ENCODE data around the gene ARHGAP44. TPM values are rescaled to one million over a fixed set of nuclear protein-coding genes. Genes with fewer than 3 reads are reported as not detected.

Gene ARHGAP44
- total and polyA plus RNA-seq, 9 of the 15 experiments (the other 6 are each of a cell fraction or from before 2014, with no cell fraction given): 0.01 to 0.68 (median 0.07) TPM; not detected in 1

DNA sequence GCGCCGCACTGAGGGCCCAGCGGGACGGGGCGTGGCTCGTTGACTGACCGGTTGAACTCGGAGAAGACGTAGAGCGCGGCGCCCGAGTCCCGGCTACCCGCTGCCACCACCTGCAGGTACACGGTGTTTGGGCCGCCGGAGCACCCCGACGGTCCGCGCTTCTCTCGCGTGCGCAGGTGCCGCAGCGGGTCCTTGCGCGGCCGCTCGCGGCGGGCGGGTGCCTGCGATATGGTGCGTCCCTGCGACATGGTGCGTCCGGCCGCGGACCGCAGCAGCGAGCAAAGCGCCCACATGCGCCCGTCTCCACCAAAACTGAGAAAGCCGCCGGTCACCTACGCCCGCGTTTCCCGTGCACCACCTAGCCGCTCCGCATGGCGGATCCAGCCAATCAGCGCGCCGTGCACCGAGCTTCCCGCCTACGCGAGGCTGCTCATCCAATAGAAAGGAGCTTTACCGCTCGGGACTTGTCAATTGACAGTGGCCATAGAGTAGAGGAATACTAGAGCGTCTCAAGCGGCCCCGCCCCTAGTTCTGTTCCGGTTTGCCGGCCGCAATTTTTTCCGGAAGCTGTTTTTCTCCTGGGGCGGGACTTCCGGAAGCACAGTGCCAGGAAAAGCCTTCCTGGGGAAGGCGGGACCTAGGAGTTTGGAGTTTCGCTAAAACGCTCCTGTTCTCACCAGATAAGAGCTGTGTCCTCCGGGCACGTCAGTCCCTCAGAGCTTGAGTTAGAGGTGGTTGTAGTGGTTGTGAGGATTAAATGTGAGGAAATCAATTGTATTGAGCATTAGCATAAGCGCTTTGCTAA, 228.6 kb downstream of the ARHGAP44 start, which contains the start of gene ELAC2 (continued):
- peak in 1 of 2 experiments; percentile 62; a peak in 1 of 4 replicates for TF ChIP-seq ZNF639 (CRISPR knock-in tag; conservative IDR thresholded peaks at IDR 0.05 in 1 of 2, IDR thresholded peaks at IDR 0.05 in 1 of 2)
- no peak; the same call in 1 of the 2 replicates for TF ChIP-seq SIN3B (IDR thresholded peaks at IDR 0.05; ENCODE audit: low read depth)
- TF ChIP-seq, protein P1, sequence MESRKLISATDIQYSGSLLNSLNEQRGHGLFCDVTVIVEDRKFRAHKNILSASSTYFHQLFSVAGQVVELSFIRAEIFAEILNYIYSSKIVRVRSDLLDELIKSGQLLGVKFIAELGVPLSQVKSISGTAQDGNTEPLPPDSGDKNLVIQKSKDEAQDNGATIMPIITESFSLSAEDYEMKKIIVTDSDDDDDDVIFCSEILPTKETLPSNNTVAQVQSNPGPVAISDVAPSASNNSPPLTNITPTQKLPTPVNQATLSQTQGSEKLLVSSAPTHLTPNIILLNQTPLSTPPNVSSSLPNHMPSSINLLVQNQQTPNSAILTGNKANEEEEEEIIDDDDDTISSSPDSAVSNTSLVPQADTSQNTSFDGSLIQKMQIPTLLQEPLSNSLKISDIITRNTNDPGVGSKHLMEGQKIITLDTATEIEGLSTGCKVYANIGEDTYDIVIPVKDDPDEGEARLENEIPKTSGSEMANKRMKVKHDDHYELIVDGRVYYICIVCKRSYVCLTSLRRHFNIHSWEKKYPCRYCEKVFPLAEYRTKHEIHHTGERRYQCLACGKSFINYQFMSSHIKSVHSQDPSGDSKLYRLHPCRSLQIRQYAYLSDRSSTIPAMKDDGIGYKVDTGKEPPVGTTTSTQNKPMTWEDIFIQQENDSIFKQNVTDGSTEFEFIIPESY (CRISPR knock-in tag; IDR thresholded peaks at IDR 0.05): no peak
- peak; percentile 89 for TF ChIP-seq ARID1B (IDR thresholded peaks at IDR 0.05)
- TF ChIP-seq PTTG1 (tag; IDR thresholded peaks at IDR 0.05; ENCODE audit: low read depth): no peak
- peak; percentile 62 for TF ChIP-seq HCFC1 (IDR thresholded peaks at IDR 0.05; ENCODE audit: low read depth, low read length)
- no peak for TF ChIP-seq POU5F1 (IDR thresholded peaks at IDR 0.05; ENCODE audit: borderline replicate concordance, low read depth, low read length, partially characterized antibody)
- peak in 1 of 2 experiments; percentile 83; a peak in 2 of 4 replicates for TF ChIP-seq HDAC1 (IDR thresholded peaks at IDR 0.05)
- TF ChIP-seq PHF20 (IDR thresholded peaks at IDR 0.05; ENCODE audit: partially characterized antibody): peak; percentile 49
- no peak for TF ChIP-seq NR2C2 (CRISPR knock-in tag; IDR thresholded peaks at IDR 0.05)
- peak; percentile 82 for TF ChIP-seq NR2C2 (tag; IDR thresholded peaks at IDR 0.05)
- TF ChIP-seq, protein P2, sequence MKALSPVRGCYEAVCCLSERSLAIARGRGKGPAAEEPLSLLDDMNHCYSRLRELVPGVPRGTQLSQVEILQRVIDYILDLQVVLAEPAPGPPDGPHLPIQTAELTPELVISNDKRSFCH (CRISPR knock-in tag; IDR thresholded peaks at IDR 0.05): no peak
- TF ChIP-seq, protein P2 (tag; IDR thresholded peaks at IDR 0.05): peak; percentile 34; the same call in 1 of the 2 replicates
- peak; percentile 41; the same call in 1 of the 2 replicates for TF ChIP-seq REST (IDR thresholded peaks at IDR 0.05; ENCODE audit: borderline replicate concordance)
- 0 out of 2 replicates have a peak, but pooled peaks have one; percentile 54 for TF ChIP-seq REST (CRISPR knock-in tag; IDR thresholded peaks at IDR 0.05; ENCODE audit: low read depth)

Measured in K562 (cell line).